ENCODE results near the gene GLRA3. TPM values are rescaled to one million over a fixed set of nuclear protein-coding genes. Genes with fewer than 3 reads are reported as not detected.

The GLRA3 gene
- total RNA-seq, 1 donor from 2014 or later, result not detected

DNA sequence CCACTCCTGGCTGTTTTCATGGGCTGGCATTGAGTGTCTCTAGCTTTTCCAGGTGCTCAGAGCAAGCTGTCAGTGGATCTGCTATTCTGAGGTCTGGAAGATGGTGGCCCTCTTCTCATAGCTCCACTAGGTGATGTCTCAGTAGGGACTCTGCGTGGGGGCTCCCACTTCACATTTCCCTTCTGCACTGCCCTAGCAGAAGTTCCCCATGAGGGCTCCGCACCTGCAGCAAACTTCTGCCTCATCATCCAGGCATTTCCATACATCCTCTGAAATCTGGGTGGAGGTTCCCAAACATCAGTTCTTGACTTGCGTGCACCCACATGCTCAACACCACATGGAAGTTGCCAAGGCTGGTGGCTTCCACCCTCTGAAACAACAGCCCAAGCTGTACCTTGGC is 13.8 kb downstream of the GLRA3 start:
- DNase-seq (ENCODE audit: low read depth), result no peak
- TF ChIP-seq CTCF (conservative IDR thresholded peaks at IDR 0.05; ENCODE audit: low read depth, low read length), result no peak
- no peak overlapping the region for H3K4me3 ChIP-seq (ENCODE audit: low read depth, low read length)

DNA sequence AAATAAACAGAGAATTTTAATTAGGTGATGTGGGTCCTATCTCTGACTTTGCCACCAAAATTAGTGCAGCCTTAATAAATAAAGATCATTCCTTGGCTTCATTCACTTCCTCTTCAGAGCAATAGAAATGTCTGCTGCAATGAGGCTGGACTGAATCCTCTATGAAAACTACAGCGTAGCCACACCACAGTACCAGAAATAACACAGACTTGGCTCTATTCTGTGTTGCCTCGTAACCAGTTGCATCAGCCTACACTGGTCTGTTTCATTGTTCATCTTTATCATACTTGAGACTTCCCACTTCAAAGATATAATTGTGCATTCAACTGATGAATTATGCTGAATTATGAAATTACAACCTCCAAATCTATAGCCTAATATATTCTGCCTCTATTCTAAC is 15.8 kb downstream of the GLRA3 start:
- H3K4me3 ChIP-seq (ENCODE audit: low read depth, low read length), result no peak overlapping the region
- TF ChIP-seq CTCF (conservative IDR thresholded peaks at IDR 0.05; ENCODE audit: low read depth, low read length), result no peak
- DNase-seq (ENCODE audit: low read depth), result no peak

DNA sequence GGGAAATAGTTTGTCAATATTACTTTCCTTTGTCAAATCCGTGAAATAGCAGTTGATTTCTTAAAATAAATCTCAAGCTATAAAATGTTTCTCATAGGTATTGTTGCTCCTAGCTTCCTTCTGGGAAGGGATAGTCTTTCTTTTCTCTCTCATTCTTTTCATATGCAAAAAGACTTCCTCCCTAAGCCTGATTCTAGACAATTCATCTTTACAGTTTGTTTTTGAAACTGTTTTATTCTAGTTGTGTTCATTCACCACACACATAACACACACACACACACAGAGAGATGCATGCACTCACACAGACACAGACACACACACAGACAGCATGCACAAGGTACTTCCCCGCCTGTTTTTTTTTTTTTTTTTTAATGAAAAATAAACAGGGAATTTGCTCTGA is 18.2 kb downstream of the GLRA3 start:
- TF ChIP-seq CTCF (conservative IDR thresholded peaks at IDR 0.05; ENCODE audit: low read depth, low read length), result no peak
- DNase-seq (ENCODE audit: low read depth), result no peak
- H3K4me3 ChIP-seq (ENCODE audit: low read depth, low read length), result no peak overlapping the region

DNA sequence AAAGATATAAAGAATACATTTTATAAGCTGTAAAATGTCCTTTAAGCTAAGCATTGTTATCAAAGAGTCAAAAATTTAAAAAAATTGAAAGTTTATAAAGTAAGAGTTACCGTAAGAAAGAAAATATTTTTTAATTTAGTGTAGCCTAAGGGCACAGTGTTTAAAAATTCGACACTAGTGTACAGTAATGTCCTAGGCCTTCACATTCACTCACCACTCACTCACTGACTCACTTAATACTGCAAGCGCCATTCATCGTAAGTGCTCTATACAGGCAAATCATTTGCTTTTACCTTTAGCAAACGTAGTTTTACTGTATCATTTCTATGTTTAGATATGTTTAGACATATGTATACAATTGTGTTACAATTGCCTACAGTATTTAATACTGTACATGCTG is 20.2 kb downstream of the GLRA3 start:
- no peak for TF ChIP-seq CTCF (conservative IDR thresholded peaks at IDR 0.05; ENCODE audit: low read depth, low read length)
- no peak for DNase-seq (ENCODE audit: low read depth)

DNA sequence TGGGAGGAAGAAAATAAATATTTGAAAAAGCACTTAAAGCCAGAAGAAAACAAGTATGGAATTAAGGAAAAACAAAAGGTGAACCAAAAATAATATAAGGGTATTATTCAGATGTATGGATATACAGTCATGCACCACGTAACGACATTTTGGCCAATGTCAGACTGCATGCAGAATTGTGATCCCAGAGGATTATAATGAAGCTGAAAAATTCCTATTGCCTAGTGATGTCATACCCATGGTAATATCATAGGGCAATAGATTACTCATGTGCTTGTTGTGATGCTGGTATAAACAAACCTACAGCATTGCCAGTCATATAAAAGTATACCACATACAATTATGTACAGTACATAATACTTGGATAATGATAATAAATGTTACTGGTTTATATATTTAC is 20.9 kb downstream of the GLRA3 start:
- H3K4me3 ChIP-seq (ENCODE audit: low read depth, low read length), result no peak overlapping the region
- no peak for TF ChIP-seq CTCF (conservative IDR thresholded peaks at IDR 0.05; ENCODE audit: low read depth, low read length)
- no peak for DNase-seq (ENCODE audit: low read depth)

More for the DNA sequence above, 20.2 kb downstream of the GLRA3 start:
- no peak overlapping the region for H3K4me3 ChIP-seq (ENCODE audit: low read depth, low read length)

- DNase-seq (ENCODE audit: low read depth), result no peak
- H3K4me3 ChIP-seq (ENCODE audit: low read depth, low read length), result no peak overlapping the region
- no peak for TF ChIP-seq CTCF (conservative IDR thresholded peaks at IDR 0.05; ENCODE audit: low read depth, low read length)
Observed at GRCh38 chr4:174805746-174806145, 23.3 kb downstream of the GLRA3 start.

DNA sequence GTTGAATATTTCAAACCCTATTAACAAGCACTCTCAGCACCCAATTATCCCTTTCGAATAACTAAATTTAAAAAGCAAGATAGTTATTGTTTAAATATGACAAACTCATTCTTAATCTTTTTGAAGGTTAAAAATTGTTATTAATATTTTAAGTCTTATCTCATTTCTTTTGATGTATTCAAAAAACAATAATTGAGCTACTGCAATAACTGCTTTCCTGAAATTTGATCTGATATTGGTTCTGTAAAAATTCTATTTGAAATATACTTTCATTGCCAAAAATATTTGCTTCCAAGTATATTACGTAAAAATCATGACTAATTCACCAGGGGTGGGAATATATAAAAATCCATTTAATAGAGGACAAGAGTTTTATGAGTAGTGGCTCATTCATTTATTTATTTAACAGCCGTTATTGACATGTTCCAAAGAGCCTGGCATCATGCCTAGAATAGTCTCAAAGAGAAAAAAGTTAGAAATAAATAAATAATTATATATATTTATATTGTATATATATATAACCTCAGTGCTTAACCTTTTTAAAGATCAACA is 34.4 kb downstream of the GLRA3 start:
- DNase-seq (ENCODE audit: low read depth), result no peak

More for the DNA sequence above, 34.4 kb downstream of the GLRA3 start:
- no peak for TF ChIP-seq CTCF (conservative IDR thresholded peaks at IDR 0.05; ENCODE audit: low read depth, low read length)
- H3K4me3 ChIP-seq (ENCODE audit: low read depth, low read length), result no peak overlapping the region

All from epithelial cell of proximal tubule (primary cell).